ENCODE results near the gene PLXNA1. TPM values are rescaled to one million over a fixed set of nuclear protein-coding genes. Genes with fewer than 3 reads are reported as not detected.

Gene PLXNA1
- total RNA-seq, 1 donor from 2014 or later: 98.2 TPM

GRCh38 chr3:126992776-126993175 lies 9.9 kb downstream of the PLXNA1 start:
- Mint-ChIP-seq H3K27me3 (ENCODE audit: low read depth) (no peaks in the 10 kb centered on the region), H3K4me3 (ENCODE audit: unreplicated experiment) (no peak overlapping the region), H3K9me3 (ENCODE audit: low read depth) (no peaks in the 10 kb centered on the region), H3K27ac (ENCODE audit: unreplicated experiment) (no peak overlapping the region), H3K36me3 (ENCODE audit: low read depth) (peaks cover 12% of the 10 kb centered on the region), H3K4me1 (ENCODE audit: low read depth) (peaks cover 28% of the 10 kb centered on the region)
- no peak for TF ChIP-seq CTCF (IDR thresholded peaks at IDR 0.05)
- DNase-seq (ENCODE audit: low spot score): no peak

- TF ChIP-seq CTCF (IDR thresholded peaks at IDR 0.05): no peak
- H3K4me3 Mint-ChIP-seq (ENCODE audit: unreplicated experiment): no peak overlapping the region
- DNase-seq (ENCODE audit: low spot score): no peak
- H3K27me3 Mint-ChIP-seq (ENCODE audit: low read depth): no peaks in the 10 kb centered on the region
- H3K9me3 Mint-ChIP-seq (ENCODE audit: low read depth): no peaks in the 10 kb centered on the region
- H3K4me1 Mint-ChIP-seq (ENCODE audit: low read depth): peaks cover 32% of the 10 kb centered on the region
- peaks cover 12% of the 10 kb centered on the region for H3K36me3 Mint-ChIP-seq (ENCODE audit: low read depth)
- no peak overlapping the region for H3K27ac Mint-ChIP-seq (ENCODE audit: unreplicated experiment)
Measured at GRCh38 chr3:126993436-126993835, 10.5 kb downstream of the PLXNA1 start.

GRCh38 chr3:126994661-126995245 lies 11.8 kb downstream of the PLXNA1 start:
- Mint-ChIP-seq H3K27ac (ENCODE audit: unreplicated experiment) (peak overlapping the region; percentile 51), H3K36me3 (ENCODE audit: low read depth) (peaks cover 7% of the 10 kb centered on the region), H3K4me3 (ENCODE audit: unreplicated experiment) (no peak overlapping the region), H3K27me3 (ENCODE audit: low read depth) (no peaks in the 10 kb centered on the region), H3K9me3 (ENCODE audit: low read depth) (no peaks in the 10 kb centered on the region), H3K4me1 (ENCODE audit: low read depth) (peaks cover 32% of the 10 kb centered on the region)
- no peak for TF ChIP-seq CTCF (IDR thresholded peaks at IDR 0.05)
- no peak for DNase-seq (ENCODE audit: low spot score)

GRCh38 chr3:126995254-126995780 lies 12.4 kb downstream of the PLXNA1 start:
- DNase-seq (ENCODE audit: low spot score): no peak
- peaks cover 7% of the 10 kb centered on the region for H3K36me3 Mint-ChIP-seq (ENCODE audit: low read depth)
- no peak for TF ChIP-seq CTCF (IDR thresholded peaks at IDR 0.05)
- H3K27me3 Mint-ChIP-seq (ENCODE audit: low read depth): no peaks in the 10 kb centered on the region
- H3K9me3 Mint-ChIP-seq (ENCODE audit: low read depth): no peaks in the 10 kb centered on the region
- H3K4me3 Mint-ChIP-seq (ENCODE audit: unreplicated experiment): no peak overlapping the region
- peaks cover 32% of the 10 kb centered on the region for H3K4me1 Mint-ChIP-seq (ENCODE audit: low read depth)
- H3K27ac Mint-ChIP-seq (ENCODE audit: unreplicated experiment): peak overlapping the region; percentile 51

- no peak overlapping the region for H3K4me3 Mint-ChIP-seq (ENCODE audit: unreplicated experiment)
- peaks cover 35% of the 10 kb centered on the region for H3K4me1 Mint-ChIP-seq (ENCODE audit: low read depth)
- H3K27ac Mint-ChIP-seq (ENCODE audit: unreplicated experiment): no peak overlapping the region
Measured at GRCh38 chr3:126995926-126996512, 13.1 kb downstream of the PLXNA1 start.

More at GRCh38 chr3:126995926-126996512, 13.1 kb downstream of the PLXNA1 start:
- TF ChIP-seq CTCF (IDR thresholded peaks at IDR 0.05): peak; percentile 41
- Mint-ChIP-seq H3K36me3 (ENCODE audit: low read depth) (peaks cover 2% of the 10 kb centered on the region), H3K27me3 (ENCODE audit: low read depth) (no peaks in the 10 kb centered on the region), H3K9me3 (ENCODE audit: low read depth) (no peaks in the 10 kb centered on the region)
- DNase-seq (ENCODE audit: low spot score): no peak
